HepG2 (cell line): ENCODE results near the gene TSSK3. TPM values are rescaled to one million over a fixed set of nuclear protein-coding genes. Genes with fewer than 3 reads are reported as not detected.

Source experiments
- AKAP8 ChIP-seq: sonication (generic); formaldehyde crosslinking; IDR thresholded peaks from 2 replicates; pipeline ENCODE4 v1.5.1; 2020; ENCODE audit warnings: mild to moderate bottlenecking, missing genetic modification reagents
- NFE2L1 ChIP-seq: sonication (generic); formaldehyde crosslinking; IDR thresholded peaks from 2 replicates; pipeline ENCODE4 v1.4.0; 2020; ENCODE audit warnings: missing genetic modification reagents, mild to moderate bottlenecking, borderline replicate concordance
- ZFP1 ChIP-seq: IDR thresholded peaks from 2 replicates; pipeline ENCODE4 v1.6.1; 2016
- ZFP36L2 ChIP-seq: sonication (generic); formaldehyde crosslinking; IDR thresholded peaks from 2 replicates; pipeline ENCODE4 v1.4.0; 2020; ENCODE audit warnings: missing genetic modification reagents
- ZNF160 ChIP-seq: sonication (generic); formaldehyde crosslinking; IDR thresholded peaks from 2 replicates; pipeline ENCODE4 v1.8.0; 2022; ENCODE audit warnings: mild to moderate bottlenecking, inconsistent platforms, missing genetic modification reagents
- ZNF20 ChIP-seq: sonication (generic); formaldehyde crosslinking; IDR thresholded peaks from 2 replicates; pipeline ENCODE4 v1.4.0; 2020; ENCODE audit warnings: mild to moderate bottlenecking, moderate library complexity, missing genetic modification reagents
- ZNF335 ChIP-seq: sonication (generic); formaldehyde crosslinking; IDR thresholded peaks from 2 replicates; pipeline ENCODE4 v1.4.0; 2020; ENCODE audit warnings: missing genetic modification reagents
- ZNF766 ChIP-seq: sonication (generic); formaldehyde crosslinking; IDR thresholded peaks from 2 replicates; pipeline ENCODE4 v1.5.0; 2020; ENCODE audit warnings: missing genetic modification reagents, borderline replicate concordance
- ZSCAN21 ChIP-seq: sonication (generic); formaldehyde crosslinking; IDR thresholded peaks from 2 replicates; pipeline ENCODE4 v1.8.0; 2022; ENCODE audit warnings: mild to moderate bottlenecking, missing genetic modification reagents, moderate library complexity, borderline replicate concordance
- polyA plus RNA-seq, 8 experiments: library from polyadenylated mRNA; depleted of rRNA in 3 of 8; stranded (reverse) in 7 of 8; unstranded in 1 of 8; fragments of >200 nt; fragmentation: Illumina TruSeq in 4 of 8; extraction: Trizol in 4 of 8; gene quantifications; 2 replicates each; pipeline versions ENCODE4 v1.2.1 to v1.2.3, GENCODE V29; 2011 to 2016; ENCODE audit warnings: low read depth in 4 of 8, missing spikeins in 1 of 8, mixed read lengths in 1 of 8; ENCODE audit not compliant: insufficient read depth in 1 of 8
- total RNA-seq, 5 experiments: library from RNA; depleted of rRNA; stranded (reverse); fragments of >200 nt; fragmentation: Illumina TruSeq; extraction: Trizol; gene quantifications; 2 replicates each; pipeline ENCODE4 v1.2.3, GENCODE V29; 2016; ENCODE audit warnings: low read depth in 1 of 5
- TF ChIP-seq, protein P1 (sequence below): sonication (generic); formaldehyde crosslinking; IDR thresholded peaks from 2 replicates; pipeline ENCODE4 v1.4.0; 2020; ENCODE audit warnings: missing genetic modification reagents, borderline replicate concordance
- TF ChIP-seq, protein P2 (sequence below): sonication (generic); formaldehyde crosslinking; IDR thresholded peaks from one replicate; pipeline ENCODE4 v1.5.1; 2020; ENCODE audit warnings: mild to moderate bottlenecking, missing genetic modification reagents; ENCODE audit errors: not compliant biosample characterization
- TF ChIP-seq, protein P3 (sequence below): IDR thresholded peaks from 2 replicates; pipeline ENCODE4 v1.6.1; 2016
- TF ChIP-seq, protein P4 (sequence below): sonication (generic); formaldehyde crosslinking; IDR thresholded peaks from 2 replicates; pipeline ENCODE4 v1.4.0; 2020; ENCODE audit warnings: mild to moderate bottlenecking, missing genetic modification reagents

The TSSK3 gene
- total and polyA plus RNA-seq, 2 of the 13 experiments (the other 11 are each of a cell fraction or from before 2014, with no cell fraction given), result 1.0 to 1.1 TPM

DNA sequence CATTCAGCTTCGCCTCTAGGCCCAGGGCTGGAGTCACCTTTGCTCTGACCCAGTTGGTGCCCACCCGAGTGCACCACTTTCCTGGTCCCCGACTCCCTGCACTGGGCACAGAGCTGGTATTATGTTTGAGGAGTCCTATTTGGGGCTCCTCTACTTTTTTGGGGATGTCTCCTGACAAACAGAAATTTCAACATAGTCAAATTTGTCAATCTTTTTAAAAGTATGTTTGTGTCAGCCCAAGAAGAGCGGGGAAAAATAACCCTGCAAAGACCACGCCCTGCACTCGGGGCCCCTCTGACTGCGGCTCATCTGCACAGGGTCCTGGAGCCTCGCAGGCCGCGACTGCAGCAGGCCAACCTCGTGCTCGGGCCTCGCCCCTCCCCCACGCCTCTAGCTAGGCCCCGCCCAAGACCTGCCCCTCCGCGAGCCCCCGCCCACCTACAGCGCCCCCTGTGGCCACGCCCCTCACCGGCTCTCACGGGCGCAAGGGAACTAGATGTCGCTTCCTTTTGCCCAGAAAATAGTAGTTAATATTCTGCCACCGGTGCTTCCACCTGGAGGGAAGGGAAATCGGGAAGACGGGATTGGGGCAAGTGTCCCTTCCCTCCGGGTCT lies 11.4 kb upstream of the TSSK3 start (continued):
- TF ChIP-seq, protein P1, sequence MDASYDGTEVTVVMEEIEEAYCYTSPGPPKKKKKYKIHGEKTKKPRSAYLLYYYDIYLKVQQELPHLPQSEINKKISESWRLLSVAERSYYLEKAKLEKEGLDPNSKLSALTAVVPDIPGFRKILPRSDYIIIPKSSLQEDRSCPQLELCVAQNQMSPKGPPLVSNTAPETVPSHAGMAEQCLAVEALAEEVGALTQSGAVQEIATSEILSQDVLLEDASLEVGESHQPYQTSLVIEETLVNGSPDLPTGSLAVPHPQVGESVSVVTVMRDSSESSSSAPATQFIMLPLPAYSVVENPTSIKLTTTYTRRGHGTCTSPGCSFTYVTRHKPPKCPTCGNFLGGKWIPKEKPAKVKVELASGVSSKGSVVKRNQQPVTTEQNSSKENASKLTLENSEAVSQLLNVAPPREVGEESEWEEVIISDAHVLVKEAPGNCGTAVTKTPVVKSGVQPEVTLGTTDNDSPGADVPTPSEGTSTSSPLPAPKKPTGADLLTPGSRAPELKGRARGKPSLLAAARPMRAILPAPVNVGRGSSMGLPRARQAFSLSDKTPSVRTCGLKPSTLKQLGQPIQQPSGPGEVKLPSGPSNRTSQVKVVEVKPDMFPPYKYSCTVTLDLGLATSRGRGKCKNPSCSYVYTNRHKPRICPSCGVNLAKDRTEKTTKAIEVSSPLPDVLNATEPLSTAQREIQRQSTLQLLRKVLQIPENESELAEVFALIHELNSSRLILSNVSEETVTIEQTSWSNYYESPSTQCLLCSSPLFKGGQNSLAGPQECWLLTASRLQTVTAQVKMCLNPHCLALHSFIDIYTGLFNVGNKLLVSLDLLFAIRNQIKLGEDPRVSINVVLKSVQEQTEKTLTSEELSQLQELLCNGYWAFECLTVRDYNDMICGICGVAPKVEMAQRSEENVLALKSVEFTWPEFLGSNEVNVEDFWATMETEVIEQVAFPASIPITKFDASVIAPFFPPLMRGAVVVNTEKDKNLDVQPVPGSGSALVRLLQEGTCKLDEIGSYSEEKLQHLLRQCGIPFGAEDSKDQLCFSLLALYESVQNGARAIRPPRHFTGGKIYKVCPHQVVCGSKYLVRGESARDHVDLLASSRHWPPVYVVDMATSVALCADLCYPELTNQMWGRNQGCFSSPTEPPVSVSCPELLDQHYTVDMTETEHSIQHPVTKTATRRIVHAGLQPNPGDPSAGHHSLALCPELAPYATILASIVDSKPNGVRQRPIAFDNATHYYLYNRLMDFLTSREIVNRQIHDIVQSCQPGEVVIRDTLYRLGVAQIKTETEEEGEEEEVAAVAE, result no peak; the same call in 1 of the 2 replicates
- TF ChIP-seq ZNF160 (CRISPR knock-in tag) (peak; percentile 77; the same call in 1 of the 2 replicates), AKAP8 (CRISPR knock-in tag) (no peak), ZNF335 (CRISPR knock-in tag) (peak; percentile 69), ZNF20 (CRISPR knock-in tag) (no peak), ZNF766 (CRISPR knock-in tag) (0 out of 2 replicates have a peak, but pooled peaks have one; percentile 58), ZSCAN21 (CRISPR knock-in tag) (peak; percentile 72; the same call in 1 of the 2 replicates), ZFP1 (CRISPR knock-in tag) (peak; percentile 54; the same call in 1 of the 2 replicates), ZFP36L2 (CRISPR knock-in tag) (no peak), NFE2L1 (no peak)
- TF ChIP-seq, protein P2, sequence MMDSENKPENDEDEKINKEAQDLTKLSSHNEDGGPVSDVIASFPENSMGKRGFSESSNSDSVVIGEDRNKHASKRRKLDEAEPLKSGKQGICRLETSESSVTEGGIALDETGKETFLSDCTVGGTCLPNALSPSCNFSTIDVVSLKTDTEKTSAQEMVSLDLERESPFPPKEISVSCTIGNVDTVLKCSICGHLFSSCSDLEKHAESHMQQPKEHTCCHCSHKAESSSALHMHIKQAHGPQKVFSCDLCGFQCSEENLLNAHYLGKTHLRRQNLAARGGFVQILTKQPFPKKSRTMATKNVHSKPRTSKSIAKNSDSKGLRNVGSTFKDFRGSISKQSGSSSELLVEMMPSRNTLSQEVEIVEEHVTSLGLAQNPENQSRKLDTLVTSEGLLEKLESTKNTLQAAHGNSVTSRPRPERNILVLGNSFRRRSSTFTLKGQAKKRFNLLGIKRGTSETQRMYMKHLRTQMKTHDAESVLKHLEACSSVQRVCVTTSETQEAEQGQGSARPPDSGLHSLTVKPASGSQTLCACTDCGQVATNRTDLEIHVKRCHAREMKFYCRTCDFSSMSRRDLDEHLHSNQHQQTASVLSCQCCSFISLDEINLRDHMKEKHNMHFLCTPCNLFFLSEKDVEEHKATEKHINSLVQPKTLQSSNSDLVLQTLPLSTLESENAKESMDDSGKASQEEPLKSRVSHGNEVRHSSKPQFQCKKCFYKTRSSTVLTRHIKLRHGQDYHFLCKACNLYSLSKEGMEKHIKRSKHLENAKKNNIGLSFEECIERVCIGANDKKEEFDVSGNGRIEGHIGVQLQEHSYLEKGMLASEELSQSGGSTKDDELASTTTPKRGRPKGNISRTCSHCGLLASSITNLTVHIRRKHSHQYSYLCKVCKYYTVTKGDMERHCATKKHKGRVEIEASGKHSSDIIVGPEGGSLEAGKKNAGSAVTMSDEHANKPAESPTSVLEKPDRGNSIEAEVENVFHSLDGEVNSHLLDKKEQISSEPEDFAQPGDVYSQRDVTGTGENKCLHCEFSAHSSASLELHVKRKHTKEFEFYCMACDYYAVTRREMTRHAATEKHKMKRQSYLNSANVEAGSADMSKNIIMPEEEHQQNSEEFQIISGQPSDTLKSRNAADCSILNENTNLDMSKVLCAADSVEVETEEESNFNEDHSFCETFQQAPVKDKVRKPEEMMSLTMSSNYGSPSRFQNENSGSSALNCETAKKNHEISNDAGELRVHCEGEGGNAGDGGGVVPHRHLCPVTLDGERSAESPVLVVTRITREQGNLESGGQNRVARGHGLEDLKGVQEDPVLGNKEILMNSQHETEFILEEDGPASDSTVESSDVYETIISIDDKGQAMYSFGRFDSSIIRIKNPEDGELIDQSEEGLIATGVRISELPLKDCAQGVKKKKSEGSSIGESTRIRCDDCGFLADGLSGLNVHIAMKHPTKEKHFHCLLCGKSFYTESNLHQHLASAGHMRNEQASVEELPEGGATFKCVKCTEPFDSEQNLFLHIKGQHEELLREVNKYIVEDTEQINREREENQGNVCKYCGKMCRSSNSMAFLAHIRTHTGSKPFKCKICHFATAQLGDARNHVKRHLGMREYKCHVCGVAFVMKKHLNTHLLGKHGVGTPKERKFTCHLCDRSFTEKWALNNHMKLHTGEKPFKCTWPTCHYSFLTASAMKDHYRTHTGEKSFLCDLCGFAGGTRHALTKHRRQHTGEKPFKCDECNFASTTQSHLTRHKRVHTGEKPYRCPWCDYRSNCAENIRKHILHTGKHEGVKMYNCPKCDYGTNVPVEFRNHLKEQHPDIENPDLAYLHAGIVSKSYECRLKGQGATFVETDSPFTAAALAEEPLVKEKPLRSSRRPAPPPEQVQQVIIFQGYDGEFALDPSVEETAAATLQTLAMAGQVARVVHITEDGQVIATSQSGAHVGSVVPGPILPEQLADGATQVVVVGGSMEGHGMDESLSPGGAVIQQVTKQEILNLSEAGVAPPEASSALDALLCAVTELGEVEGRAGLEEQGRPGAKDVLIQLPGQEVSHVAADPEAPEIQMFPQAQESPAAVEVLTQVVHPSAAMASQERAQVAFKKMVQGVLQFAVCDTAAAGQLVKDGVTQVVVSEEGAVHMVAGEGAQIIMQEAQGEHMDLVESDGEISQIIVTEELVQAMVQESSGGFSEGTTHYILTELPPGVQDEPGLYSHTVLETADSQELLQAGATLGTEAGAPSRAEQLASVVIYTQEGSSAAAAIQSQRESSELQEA, result no peak
- TF ChIP-seq, protein P3, sequence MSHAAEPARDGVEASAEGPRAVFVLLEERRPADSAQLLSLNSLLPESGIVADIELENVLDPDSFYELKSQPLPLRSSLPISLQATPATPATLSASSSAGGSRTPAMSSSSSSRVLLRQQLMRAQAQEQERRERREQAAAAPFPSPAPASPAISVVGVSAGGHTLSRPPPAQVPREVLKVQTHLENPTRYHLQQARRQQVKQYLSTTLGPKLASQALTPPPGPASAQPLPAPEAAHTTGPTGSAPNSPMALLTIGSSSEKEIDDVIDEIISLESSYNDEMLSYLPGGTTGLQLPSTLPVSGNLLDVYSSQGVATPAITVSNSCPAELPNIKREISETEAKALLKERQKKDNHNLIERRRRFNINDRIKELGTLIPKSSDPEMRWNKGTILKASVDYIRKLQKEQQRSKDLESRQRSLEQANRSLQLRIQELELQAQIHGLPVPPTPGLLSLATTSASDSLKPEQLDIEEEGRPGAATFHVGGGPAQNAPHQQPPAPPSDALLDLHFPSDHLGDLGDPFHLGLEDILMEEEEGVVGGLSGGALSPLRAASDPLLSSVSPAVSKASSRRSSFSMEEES (CRISPR knock-in tag), result peak; percentile 75
- TF ChIP-seq, protein P4, sequence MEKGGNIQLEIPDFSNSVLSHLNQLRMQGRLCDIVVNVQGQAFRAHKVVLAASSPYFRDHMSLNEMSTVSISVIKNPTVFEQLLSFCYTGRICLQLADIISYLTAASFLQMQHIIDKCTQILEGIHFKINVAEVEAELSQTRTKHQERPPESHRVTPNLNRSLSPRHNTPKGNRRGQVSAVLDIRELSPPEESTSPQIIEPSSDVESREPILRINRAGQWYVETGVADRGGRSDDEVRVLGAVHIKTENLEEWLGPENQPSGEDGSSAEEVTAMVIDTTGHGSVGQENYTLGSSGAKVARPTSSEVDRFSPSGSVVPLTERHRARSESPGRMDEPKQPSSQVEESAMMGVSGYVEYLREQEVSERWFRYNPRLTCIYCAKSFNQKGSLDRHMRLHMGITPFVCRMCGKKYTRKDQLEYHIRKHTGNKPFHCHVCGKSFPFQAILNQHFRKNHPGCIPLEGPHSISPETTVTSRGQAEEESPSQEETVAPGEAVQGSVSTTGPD (CRISPR knock-in tag), result no peak
